ENCODE results near the gene C4orf50.

Gene C4orf50

DNA sequence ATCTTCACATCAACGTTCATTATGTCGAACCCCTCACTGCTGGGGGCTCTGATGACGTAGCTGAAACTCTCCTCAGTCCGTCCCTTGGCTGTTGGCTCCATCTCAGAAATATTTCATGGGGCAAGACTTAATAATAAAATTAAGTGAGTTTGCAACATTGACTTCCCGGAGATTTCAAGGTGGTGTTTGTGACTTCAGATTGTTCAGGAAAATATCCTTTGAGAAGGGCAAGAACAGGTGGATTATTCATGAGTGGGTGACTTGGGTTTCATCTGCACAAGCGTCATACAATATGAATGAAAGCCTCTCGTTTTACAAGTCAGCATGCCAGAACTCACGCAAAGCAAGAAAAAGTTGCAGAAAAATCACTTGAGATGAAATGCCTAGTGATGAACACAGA lies at the start of gene C4orf50:
Gene C4orf50 (minus strand): TSS at position 101 of the 400 bp plus-strand sequence.
- DNase-seq (ENCODE audit: low read depth), result no peak

DNA sequence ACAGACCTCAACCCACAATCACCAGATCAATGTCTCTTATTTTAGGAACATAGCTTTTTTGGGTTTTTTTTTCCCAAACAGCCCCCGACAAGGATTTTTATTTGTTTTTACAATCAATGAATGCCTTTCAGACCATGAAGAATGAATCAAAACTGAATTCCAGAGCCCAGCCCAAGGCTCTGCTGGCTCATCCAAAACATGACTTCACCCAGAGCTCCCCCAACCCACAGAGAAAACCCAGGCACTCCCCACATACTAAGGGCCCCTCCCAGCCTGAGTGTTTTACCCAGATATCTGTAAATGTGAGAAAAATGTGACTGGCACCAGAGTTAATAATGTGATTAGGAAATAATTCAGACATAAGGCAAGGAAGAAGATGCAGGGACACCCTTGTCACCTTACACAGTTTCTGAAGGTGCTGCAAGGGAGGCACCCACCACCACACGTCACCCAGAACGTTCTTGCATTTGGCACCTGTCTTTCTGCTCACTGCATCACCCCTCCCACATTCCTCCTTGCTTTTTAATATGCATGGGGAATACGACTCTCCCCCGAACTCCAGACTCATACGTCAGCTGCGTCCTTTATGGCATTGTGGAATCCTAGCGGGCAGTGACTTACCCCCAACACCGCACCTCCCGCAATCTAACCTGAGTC lies 47.8 kb upstream of the C4orf50 start:
- DNase-seq (ENCODE audit: low read depth), result no peak

DNA sequence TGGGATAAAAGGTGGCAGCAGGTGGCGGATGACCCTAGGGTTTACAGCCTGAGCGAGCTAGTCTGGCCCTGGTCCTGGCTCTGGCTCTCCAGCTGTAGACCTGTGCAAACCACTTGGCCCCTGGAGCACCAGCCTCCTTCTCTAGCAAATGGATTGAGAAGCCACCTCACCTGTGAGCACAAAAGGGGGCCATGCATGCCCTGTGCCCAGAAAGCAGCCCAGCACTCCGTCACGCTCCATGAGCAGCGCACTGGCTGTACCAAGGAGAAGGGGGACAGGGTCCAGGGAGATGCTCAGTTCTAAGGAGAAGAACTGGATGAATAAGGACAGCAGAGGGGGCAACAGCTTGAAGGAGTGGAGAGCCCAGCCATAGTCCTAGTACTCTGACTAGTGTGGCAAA lies 46.9 kb upstream of the C4orf50 start:
- DNase-seq (ENCODE audit: low read depth), result no peak

DNA sequence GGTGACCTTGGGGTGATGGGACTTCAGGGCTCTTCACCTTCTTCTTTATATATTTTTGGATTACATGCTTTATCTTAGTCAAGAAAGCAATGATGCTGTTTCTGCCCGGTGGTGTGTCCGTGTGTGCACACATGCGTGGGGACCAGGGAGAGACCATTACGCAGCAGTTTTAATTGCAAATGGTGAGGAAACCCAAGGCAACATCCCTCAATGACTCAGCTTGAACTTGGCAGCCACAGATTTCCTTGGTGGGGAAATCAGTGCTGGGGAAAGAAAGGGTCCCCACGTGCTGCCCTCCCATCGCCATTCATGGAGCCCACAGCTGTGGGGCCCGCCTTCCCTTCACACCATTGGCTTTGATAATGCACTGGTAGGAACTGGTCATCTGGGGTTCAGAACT lies 46.2 kb upstream of the C4orf50 start:
- no peak for DNase-seq (ENCODE audit: low read depth)

DNA sequence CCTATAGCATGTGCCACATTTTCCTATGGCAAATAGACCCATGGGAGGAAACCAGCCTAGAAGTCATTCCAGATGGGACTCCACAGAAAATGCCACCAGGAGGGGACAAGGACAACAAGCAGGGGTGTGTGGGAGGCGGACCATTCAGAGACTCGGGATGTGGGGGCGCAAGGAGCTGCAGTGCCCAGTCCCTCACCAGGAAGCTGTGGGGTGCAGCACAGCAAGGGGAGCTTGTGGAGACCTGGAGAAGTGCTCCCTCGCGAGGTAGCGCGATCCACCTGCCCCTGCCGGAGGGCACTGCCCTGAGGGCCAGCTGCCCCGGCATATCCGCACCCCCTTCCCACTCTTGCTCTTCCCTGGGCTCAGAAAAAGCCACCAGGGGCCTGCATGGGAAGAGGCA lies 45.5 kb upstream of the C4orf50 start:
- no peak for DNase-seq (ENCODE audit: low read depth)

DNA sequence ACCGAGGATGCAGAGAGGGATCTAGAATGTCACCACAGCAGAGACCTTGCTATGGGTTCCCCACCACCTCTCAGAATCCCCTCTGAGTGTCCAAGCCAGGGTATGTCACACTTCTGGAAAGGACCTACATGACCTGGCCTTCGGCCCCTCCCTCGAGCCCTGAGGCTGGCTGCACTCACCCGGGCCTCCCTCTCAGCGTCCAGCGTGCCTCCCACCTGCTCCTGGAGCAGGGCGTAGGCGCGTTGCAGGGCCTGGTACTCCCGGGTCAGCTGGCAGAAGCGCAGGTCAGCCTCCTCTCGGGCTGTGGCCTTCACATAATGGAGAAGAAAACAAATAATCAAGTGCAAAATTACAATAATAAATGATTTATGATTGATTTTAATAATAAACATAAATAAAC lies 43.9 kb upstream of the C4orf50 start:
- no peak for DNase-seq (ENCODE audit: low read depth)

DNA sequence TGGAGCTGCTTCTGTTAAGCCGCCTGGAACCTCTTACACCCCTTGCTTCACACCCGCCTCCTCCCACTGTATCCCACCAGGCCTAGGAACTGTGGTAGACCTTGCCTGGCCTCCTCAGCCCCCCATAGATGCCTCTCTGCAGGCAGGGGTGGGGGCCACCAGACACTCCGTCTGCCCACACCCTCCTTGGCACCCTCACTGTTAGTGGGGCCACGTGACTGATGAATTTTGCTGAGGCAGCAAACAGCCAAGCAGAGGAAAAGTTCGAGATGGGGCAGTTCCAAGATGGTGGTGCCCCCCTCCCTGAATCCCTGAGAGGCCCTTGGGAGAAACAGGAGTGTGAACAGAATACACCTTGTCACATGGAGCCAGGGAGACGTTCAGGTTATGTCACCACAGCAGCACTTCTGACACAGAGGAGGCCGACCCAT lies 41.2 kb upstream of the C4orf50 start:
- DNase-seq (ENCODE audit: low read depth), result no peak

DNA sequence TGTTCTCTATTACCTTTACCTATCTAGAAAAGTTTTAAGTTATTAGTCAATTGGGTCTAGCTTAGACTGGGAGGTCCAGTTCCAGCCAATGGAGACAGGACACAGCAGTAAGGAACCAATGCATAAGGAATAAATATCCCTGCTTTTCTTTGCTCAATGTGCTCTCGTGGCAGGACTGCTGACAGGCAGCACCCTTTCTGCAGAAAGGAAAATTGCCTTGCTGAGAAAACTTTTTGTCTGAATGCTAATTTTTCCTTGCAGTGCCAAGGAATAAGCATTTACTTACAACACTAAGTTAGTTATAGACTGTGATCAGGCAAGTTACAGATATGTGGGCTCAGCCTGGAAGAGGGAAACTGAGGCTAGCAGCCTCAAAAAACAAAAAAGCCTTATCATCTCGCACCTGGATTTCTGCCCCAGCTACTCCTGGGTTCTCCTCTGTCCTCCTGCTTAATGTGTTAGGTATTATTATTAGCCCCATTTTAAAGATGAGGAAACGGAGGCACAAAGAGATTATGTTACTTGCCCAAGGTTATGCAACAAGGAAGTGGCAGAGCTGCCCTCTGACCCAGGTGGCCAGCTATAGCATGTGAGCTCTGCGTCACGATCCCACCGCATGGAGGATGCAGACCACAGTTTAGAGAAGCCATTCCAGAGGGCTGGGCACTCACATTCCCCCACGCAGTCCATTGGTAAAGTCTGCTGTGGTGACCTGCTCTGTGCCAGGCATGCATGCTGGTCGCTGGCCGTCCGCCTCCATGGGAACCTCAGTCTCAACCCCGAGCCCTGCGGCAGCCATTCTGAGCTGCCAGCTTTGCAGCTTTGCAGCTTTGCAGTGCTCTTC lies 40.5 kb upstream of the C4orf50 start:
- no peak for DNase-seq (ENCODE audit: low read depth)

DNA sequence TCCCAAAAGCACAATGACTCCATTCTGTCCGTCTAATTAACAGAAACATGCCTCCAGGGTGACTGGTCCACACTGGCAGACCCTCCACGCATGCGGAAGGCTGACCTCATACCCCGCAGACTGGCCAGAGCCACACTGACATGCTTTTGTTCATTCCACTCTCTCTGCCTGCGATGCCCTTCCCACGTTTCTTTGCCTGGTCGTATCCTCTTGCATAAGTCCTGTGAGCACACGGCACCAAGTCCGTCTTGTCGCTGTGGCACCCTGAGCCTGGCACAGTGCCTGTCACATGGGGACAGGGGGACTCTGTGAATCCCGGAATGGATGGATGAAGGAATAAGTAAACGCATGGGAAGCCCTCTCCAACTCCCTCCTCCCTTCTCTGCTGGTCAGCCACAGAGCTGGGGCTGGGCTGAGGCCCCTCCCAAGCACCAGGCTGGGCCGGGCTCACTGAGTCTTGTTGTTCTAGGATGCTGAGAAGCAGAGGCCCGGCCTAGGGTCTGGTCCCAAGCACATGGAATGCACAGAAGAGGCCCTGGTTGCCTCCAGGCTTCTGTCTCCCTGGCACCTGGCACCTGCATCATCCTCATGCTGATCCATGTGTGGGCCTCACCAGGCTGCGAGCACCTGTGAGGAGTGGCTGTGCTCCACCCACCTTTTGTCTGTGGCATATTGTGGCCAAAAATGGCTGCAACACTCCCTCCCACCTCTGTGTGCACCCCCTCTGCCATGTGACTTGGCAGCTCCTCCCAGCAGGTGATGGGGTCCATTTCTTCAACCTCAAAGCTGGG lies 38.9 kb upstream of the C4orf50 start:
- no peak for DNase-seq (ENCODE audit: low read depth)

DNA sequence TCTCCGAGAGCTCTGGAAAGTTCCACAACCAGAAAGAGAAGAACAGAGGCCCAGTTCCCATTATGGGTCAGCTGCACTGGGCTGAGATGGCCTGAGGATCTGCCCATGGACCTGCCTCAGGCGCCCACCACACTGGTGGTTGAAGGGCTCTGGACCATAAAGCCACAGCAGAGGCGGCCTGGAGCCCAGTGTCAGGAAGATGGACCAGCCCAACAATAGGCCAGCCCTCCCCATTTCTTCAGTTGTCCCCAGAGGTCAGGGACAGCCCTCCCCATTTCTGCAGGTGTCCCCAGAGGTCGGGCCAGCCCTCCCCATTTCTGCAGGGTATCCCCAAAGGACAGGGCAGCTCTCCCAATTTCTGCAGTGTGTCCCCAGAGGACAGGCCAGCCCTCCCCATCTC lies 37.2 kb upstream of the C4orf50 start:
- DNase-seq (ENCODE audit: low read depth), result no peak

DNA sequence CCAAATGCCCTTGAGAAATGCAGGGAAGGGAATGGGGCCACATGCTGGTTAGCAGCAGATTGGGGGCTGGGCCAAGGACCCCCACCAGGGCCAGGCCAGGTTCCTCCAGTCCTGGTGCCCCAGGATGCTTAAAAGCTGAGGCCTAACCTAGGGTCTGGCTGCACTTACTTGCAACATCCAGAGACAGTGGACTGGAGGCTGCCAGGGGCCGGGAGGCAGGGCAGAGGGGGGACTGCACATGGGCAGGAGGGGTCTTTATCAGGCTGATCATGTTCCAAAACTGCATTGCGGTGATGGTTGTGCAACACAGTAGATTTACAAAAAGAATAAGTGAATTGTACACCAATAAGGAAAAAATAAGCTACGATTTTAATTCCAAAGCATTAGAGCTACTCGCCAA lies 36.8 kb upstream of the C4orf50 start:
- DNase-seq (ENCODE audit: low read depth), result no peak

DNA sequence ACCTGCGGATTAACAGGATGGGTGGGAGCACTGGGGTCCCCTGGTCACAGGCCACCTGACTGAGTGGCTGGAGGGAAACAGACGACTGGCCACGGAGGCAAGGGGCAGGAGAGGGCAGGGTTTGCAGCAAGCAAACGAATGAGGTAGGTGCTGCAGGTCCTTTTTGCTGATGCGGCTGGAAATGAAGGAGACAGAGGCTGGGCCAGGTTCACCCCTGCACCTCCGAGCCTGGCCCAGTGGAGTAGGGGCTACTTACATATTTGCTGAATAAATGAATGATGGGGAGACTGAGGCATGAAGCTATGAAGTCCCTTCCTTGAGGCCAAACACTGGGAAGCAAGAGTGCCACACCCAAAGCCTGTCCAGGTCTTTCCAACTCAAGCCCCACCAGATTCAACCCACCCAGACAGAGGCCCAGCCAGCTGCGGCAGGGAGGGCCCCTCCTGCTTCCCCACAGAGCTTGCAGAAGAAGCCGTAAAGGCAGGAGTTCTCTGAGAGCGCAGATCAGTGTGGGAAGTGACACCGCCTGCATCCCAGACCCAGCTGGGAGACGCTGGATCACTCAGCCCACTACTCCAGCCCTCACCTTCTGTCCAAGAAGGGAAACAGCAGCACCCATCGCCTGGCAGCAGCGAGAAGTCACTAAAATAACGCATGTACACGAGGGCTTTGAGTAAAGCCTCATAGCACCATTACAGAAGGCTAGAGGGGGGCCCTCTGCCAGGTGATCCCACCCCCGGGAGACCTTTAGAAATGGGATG lies 36.1 kb upstream of the C4orf50 start:
- DNase-seq (ENCODE audit: low read depth), result no peak

DNA sequence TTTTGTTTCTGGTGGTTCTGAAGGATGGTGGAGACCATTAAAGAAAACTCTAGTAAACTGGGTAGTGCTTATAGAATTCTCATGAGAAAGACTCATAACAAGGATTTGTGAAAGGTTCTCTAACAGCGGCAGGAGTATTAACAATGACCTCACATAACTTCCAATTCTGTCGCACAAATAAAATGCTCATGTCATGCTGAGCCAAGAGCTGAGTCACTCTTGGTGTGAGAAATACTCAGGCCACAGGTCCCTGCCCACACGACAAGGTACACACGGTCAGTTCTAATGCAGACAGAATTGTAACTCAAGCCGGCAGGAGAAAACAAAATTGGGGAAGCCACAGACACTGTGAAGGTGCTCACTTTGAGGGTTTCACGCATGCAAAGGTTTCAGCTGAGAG lies 34.4 kb upstream of the C4orf50 start:
- DNase-seq (ENCODE audit: low read depth), result no peak

DNA sequence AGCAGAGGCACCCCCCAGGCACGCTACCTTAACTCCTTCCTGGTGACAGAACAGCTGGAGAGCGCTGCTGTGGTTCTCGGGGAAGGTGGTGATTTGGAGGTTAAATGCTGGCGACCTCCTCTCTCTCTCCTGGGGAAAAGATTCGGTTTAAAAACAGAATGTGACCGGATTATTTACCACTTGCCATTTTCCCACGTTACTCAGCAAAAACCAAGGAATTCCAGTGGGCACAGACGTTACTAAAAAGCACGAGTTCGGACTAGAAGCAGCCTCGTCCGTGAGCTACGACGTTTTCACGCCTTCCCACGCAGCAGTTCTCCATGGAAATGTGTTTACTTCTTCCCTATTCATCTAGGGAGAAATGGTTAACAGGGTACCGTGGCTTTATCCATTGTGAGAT lies 32.3 kb upstream of the C4orf50 start:
- no peak for DNase-seq (ENCODE audit: low read depth)

DNA sequence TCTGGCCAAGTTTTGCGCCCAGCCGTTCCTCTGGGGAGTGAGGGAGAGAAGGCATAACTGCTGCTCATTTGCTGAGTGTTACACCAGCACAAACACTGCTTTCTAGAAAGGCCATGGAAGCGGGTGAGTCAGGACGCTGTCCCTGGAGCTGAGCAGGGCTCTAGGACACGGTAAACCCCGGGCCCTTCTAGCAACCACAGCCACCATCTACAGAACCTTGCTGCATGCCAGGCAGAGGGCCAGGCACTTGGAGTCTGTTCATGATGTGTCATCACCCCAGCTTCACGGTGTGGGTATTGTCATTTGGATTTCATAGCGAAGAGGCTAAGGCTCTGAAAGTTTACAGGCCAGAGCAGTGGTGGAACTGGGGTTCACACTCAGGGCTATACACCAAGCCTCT lies 31.8 kb upstream of the C4orf50 start:
- DNase-seq (ENCODE audit: low read depth), result no peak

DNA sequence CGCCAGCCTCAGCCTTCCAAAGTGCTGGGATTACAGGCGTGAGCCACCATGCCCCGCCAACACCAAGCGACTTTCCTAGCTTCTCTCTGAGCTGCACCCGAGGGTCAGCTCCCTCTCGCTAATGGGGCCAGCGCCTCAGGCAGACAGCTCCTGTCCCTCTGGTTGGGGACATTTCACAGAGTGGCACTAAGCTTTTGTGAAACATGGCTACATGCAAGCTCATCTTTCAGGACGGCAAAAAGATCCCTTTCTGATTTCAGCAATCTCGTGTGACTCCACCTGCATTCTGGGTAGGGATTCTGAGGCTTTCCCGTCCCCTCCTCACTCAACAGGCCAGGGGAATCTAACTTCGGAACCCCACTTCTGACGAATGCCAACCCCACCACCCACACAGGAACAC lies 31.0 kb upstream of the C4orf50 start:
- no peak for DNase-seq (ENCODE audit: low read depth)

DNA sequence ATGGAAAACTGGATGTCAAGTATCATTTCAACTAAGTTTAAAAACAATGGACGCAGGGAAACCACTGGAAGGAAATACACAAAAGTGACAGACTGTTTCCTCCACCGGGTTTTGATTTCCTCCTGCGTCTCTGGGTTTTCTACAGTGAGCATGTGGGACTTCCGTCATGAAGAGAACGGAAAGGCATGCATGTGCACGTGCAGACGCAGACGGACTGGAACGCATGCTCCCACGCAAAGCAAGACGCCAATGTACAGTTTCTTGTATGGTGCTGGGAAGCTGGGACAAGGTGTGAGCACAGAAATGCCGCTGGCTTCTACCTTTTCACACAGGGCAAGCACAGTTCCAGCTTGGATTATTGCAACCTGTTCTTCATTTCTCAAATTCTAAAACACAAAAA lies 30.3 kb upstream of the C4orf50 start:
- no peak for DNase-seq (ENCODE audit: low read depth)

DNA sequence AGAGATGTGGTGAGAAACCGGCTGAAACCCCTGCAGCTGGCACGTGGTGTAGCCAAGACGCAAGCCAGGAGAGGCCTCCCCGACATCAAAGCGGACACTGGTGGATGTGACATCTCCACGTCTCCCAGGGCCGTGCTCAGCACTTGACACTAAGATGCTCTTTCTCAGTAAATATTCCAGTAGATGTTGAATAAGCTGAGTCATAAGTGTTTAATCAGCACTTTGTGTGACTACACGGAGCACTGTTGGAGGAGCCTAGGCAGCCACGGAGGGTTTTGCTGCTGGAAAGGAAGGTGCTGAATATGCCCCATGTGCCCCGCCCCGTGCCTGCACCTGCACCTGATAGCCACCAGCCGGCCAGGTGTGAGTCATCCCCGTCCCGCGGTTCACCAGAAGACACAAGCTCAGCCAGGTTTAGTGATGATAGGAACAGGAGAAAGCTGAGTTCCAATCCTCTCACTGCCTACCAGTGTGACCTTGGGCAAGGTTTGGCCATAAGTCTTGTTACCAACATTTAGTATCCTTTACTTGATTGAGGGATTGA lies 29.0 kb upstream of the C4orf50 start:
- DNase-seq (ENCODE audit: low read depth), result no peak

DNA sequence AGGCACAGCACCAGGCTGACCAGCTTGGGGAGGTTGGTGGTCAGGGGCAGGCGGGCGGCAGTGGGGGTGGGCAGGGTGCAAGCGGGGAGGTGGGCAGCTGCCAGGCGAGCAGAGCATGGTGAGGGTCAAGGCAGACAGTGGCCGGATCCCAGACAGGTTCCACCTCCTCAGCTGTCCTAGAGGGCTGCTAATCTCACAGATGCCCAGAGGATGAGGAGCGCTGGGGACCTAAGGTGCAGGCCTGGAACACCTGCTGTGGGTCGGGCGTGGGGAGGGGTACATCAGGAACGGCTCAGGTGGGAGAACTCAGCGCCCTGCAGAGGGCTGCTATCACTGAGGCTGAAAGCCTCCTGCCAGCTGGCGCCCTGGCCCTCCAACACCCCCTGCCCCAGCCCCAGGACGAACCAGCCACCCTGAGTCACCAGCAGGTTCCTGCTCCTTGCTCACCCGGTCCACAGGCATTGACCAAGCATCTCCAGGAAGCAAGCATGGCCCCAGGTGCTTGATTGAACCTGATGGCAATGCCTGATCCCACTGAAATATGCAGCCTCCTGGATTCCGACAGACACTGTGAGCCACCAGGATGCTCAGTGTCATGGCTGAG lies 28.4 kb upstream of the C4orf50 start:
- DNase-seq (ENCODE audit: low read depth), result no peak

DNA sequence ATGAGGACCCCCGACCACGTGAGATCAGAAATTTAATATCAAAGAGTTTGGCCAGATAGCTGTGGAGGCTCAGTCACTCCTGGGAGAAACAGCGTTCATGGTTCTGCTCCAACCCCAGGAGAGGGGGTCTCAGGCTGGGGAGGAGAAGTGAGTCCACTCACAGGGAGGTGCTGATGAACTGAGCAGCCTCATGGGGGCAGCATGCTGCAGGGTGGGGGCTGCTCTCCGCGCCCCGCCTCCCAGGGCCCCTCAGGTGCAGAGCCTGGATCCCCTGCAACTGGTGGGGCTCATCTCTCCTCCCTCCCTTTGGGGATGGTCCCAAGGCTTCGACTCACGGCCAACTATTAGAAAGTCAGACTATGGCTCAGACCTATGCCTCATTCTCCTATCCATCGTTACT lies 26.6 kb upstream of the C4orf50 start:
- no peak for DNase-seq (ENCODE audit: low read depth)

DNA sequence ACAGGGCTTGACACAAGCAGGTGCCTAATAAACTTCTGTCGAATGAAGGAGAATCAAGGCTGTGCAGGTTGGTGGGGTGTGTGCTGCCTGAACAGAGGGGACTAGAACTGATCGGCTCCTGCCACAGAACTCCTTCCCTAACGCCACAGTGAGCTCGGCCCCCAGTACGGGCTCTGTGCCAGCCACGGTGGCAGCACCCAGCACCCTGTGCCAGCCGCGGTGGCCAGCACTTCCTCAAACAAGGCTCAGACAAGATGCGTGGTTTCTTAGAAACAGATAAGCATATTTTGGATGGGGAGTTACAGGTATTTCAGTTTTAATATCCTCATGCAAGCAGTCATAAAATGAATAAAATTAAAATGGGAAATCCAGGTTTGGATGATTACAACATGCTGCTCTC lies 26.0 kb upstream of the C4orf50 start:
- DNase-seq (ENCODE audit: low read depth), result no peak

DNA sequence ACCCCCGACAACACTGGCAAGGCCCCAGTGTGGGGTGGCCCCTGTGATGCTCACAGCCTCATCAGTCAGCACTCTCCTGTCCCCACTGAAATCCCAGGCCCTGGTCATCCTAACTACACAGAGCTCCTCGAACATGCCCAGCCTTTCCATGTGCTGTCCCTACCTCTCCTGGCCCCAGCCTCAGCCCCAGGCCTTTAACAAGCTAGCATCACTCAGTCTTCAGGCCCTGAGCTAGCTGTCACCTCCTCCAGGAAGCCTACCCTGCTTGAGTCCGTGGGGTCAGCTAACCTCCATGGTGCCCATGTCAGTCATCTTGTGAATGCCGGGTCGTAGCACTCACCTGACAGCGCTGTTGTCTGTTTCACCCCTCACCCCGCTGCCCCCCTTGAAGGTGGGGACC lies 25.6 kb upstream of the C4orf50 start:
- DNase-seq (ENCODE audit: low read depth), result no peak
